K562 (cell line): ENCODE data around the gene PWP2.
"Not testable (repeated sequence)": the region's sequence is repeated elsewhere in the genome, so short reads cannot be mapped to it uniquely, and the experiment has no call there.

ENCODE experiments used
- E2F6 ChIP-seq, 2 experiments: IDR thresholded peaks; 2 replicates each; pipeline ENCODE4 v1.6.1; 2011; ENCODE audit warnings: borderline replicate concordance in 1 of 2, control low read depth in 1 of 2, low read depth in 1 of 2, low read length in 1 of 2, mild to moderate bottlenecking in 1 of 2, mixed read lengths in 1 of 2, moderate library complexity in 1 of 2; ENCODE audit not compliant: insufficient read depth in 1 of 2, insufficient read length in 1 of 2, poor library complexity in 1 of 2, severe bottlenecking in 1 of 2; ENCODE audit errors: extremely low read depth in 1 of 2
- EP300 ChIP-seq: IDR thresholded peaks from 2 replicates; pipeline ENCODE4 v1.6.1; 2012; ENCODE audit warnings: low read length, improper control_type of control experiment
- JUNB ChIP-seq: fragments of 450-650 bp; formaldehyde crosslinking; conservative IDR thresholded peaks from 2 replicates; pipeline ENCODE4 v1.4.0; 2020; ENCODE audit warnings: mild to moderate bottlenecking
- POLR2AphosphoS5 ChIP-seq: IDR thresholded peaks from 2 replicates; pipeline ENCODE4 v1.6.1; 2011; ENCODE audit warnings: mild to moderate bottlenecking, low read depth, low read length, moderate library complexity; ENCODE audit not compliant: control insufficient read depth, insufficient read depth
- USF2 ChIP-seq: sonication (generic); formaldehyde crosslinking; IDR thresholded peaks from 2 replicates; pipeline ENCODE4 v1.5.0; 2020; ENCODE audit warnings: missing genetic modification reagents

GRCh38 chr21:44107026-44107501, at the start of gene PWP2:
- TF ChIP-seq E2F6 (IDR thresholded peaks at IDR 0.05; ENCODE audit: borderline replicate concordance in 1 of 2, extremely low read depth in 1 of 2, insufficient read depth in 1 of 2, insufficient read length in 1 of 2, low read depth in 1 of 2, low read length in 1 of 2, poor library complexity in 1 of 2, severe bottlenecking in 1 of 2); JUNB (CRISPR knock-in tag); POLR2AphosphoS5; USF2 (CRISPR knock-in tag); EP300: not testable (repeated sequence)
